A204.1 (cell line): ENCODE measurements around the gene SMIM1.

Experiments
- FAIRE-seq: peaks from 2 replicates; lab custom pipeline; 2012; peaks lifted over from hg19 to GRCh38; lab: Jason Lieb, UNC

The SMIM1 gene

DNA sequence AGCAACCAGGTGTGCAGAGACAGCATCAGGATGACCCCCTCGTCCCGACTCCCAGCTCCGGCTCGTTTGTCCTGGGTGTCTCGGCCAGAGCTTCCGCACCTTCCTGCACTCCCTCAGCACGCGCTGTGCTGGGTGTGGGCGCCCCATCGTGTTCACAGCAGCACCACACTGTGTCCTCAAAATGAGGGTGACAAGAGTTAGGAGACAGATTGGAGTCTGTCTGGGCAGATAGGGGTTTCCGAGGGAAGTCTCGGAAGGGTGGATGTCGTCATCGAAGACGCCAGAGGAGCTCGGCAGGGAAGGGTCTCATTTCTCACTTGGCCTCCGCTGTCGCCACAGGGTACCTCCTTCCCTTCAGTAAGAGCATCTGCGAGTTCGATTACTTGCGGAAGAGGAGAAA is 16.2 kb upstream of the SMIM1 start:
- no peak for FAIRE-seq

- FAIRE-seq = no peak
Observed at GRCh38 chr1:3759164-3759563, 13.4 kb upstream of the SMIM1 start.

- FAIRE-seq = no peak
Observed at GRCh38 chr1:3759796-3760195, 12.8 kb upstream of the SMIM1 start.

DNA sequence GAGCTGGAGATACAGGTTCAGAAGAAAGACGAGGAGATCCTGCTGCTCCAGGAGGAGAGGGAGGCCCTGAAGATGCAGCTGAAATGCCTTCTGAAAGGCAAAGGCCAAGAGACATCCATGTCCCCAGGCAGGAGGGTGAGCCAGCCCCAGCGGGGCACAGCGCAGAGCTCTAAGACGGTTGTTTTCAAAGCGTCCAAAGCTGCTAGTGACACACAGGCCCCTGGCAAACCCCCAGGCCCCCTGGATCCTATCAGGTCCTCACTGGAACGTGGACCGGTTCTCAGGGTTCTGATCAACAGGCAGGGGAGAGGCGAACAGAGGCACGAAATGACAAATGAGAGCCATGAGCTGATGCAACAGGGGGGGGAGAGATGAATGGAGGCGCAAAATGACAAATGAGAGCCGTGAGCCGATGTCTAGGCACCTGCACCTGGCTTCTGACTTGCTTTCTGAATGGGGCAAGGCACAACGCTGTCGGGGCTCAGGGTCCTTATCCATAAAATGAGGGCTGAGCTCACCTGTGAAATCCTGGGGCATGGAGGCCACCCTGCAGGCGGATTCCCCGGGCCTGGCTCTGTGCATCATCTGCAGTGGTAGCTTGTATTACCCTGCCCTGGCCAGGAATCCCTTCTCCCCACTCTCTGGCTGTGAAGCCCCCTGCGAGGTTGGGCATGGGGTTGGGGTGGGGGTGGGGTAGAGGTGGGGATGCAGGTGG is 11.1 kb upstream of the SMIM1 start:
- no peak for FAIRE-seq

DNA sequence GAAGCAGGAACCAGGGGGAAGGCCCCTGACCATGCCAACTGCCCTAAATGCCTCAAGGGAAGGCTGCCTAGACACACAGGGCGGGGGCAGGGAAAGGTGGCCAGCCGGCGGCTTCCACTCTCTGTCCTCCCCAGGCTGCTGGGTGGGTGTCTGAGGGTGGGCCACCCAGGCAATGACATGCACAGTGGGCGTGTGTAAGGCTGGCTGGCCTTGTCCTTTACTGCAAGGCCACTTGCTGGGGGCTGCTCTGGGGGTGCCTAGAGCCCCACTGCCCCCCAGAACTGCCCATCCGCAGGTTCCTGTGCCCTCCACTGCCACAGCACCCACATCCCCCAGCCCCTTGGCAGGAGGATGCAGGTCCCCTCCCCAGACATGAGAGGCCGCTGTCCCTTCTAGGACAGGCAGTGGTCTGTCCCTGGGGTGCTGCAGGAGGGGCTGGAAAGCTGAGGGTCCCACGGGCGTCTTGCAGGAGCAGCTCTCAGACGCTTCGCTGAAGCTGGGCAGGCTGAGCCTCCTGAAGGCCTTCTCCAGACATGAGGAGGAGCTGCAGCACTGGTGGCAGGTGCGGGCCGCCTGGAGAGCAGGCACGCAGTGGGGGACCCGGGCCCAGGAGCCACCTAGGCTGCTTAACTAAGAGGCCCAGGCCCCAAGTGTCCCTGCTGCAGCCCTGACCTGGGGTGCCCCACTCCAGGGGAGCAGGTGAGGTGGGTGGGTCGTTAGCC is 10.2 kb upstream of the SMIM1 start:
- FAIRE-seq = no peak

- no peak for FAIRE-seq
Observed at GRCh38 chr1:3762873-3763228, 9.7 kb upstream of the SMIM1 start.

DNA sequence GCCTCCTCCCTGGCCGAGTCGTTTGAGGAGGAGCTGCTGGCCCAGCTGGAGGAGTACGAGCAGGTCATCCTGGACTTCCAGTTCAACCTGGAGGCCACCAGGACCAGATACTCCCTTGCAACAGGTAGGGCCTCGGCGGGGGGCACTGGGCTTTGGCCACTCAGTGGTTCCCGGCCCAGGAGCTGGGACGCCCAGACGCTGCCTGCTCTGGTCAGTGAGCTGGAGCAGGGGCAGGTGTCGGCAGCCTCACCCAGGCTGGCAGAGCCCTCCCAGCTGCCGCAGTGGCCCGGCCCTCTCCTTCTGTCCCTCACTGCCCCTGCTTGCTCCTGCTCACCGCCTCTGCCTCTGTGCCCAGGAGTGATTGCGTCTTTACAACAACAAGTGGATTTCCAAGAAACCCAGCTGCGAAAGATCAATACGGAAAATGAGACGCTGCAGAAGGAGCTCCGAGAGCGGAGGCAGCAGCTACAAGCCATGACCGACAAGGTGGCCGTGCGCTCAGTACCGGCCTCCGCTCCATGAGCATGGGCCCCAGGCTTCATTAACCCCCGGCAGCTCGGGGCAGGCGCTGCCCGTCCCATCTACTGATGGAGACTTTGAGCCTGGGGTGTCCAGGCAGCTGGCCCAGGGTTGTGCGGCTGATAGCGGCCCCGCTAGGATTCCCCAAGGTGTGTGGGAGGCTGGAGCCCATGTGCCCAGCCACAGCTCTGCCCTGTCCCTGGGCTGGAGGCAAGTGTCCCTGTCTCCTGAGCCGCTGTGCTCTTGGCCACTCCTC is 9.0 kb upstream of the SMIM1 start:
- FAIRE-seq = no peak

DNA sequence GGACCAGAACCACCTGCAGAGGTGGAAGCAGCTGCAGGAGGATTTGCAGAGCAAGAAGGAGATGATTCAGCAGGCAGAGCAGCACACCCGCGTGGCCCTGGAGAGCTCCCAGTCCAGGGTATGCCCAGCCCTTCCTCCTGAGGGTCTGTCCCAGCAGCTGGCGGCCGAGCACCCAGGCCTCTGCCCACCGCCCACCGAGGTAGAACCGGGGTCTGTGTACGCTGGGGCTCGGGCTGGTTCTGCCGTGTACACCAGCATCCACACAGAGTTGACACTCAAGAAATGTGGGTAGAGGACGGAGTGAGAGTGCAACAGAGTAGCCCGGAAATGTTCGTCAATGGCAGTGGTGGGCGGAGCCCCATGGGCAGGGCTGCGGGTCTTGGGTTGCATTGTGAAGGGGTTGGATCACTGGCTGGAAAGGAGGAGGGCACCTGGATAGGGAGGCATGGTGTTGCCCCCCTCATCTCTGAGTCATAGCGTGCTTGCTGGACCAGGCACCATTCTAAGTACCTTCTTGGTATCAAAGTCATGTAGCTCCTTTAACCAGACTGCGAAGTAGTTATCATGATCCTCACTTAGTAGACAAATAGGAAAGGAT is 5.1 kb upstream of the SMIM1 start:
- FAIRE-seq = no peak

GRCh38 chr1:3768811-3769390 is 3.6 kb upstream of the SMIM1 start:
- FAIRE-seq = no peak

- FAIRE-seq = no peak
Observed at GRCh38 chr1:3770047-3770765, 2.3 kb upstream of the SMIM1 start.

- no peak for FAIRE-seq
Observed at GRCh38 chr1:3771108-3772026, 1.2 kb upstream of the SMIM1 start.

- FAIRE-seq = no peak
Observed at GRCh38 chr1:3772027-3772714, 378 bp upstream of the SMIM1 start.

- FAIRE-seq = no peak
Observed at GRCh38 chr1:3773572-3774275, 1.2 kb downstream of the SMIM1 start.

DNA sequence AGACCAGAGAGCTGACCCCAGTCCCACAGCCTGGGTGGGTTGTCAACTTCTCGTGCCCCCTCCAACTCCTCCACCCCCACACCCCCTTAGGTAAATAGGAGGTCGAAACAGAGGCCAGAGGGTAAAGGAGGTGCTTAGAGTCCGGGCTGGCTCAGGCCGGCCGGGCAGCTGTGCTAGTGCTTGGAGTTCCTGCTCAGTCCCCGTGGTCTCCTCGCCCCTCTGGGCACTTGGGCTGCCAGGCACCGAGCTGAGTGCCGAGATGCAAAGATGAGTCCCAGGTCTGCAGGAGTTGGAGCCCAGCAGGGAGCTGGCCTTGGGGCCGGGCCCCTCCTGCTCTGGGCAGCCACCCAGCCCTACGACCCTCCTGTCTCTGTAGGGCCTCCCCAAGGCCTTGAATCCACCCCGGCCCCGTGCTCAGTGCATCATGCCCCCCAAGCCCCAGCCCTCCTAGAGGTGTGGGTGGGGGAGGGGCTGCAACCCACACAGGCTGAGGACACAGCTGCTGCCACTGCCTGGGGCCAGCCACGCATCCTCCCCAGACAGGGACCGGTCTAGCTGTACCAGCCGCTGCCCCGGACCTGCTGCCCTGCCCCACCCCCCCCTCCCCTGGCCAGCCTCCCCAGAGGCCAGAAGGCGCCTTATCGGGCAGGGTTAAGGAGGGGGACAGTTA is 1.9 kb downstream of the SMIM1 start:
- FAIRE-seq = no peak

GRCh38 chr1:3774946-3775489 is 2.5 kb downstream of the SMIM1 start:
- FAIRE-seq = no peak

- no peak for FAIRE-seq
Observed at GRCh38 chr1:3775490-3776230, 3.1 kb downstream of the SMIM1 start.

- no peak for FAIRE-seq
Observed at GRCh38 chr1:3776231-3776961, 3.8 kb downstream of the SMIM1 start.
